ENCODE results near the gene MED15. TPM values are rescaled to one million over a fixed set of nuclear protein-coding genes. Genes with fewer than 3 reads are reported as not detected.

MED15 gene
- total and polyA plus RNA-seq, 10 of the 15 experiments (the other 5 are each of a cell fraction or from before 2014, with no cell fraction given), result 1.4 to 75.2 (median 26.9) TPM

- H4K20me1 ChIP-seq (ENCODE audit: control insufficient read depth, insufficient read depth), result peaks cover 13% of the 10 kb centered on the region
- BruUV-seq (replicated peaks), result no TSS peak
- POLR2A ChIA-PET, result interaction anchor here (0.6 kb wide), 1 partner anchor 1136 kb away, joined by 4 read pairs; no protein-coding TSS in a partner anchor
- peaks cover 17 to 23% of the 10 kb centered on the region in 2 experiments for H3K36me3 ChIP-seq (ENCODE audit: control insufficient read depth in 2 of 2, insufficient read depth in 2 of 2, low read length in 1 of 2)
- ATAC-seq (no peak), DNase-seq (ENCODE audit: low read depth, low spot score) (no peak), FAIRE-seq (no peak)
- SMC1A ChIA-PET (ENCODE audit: uncharacterized antibody, unreplicated experiment), result interaction anchor here (1.1 to 1.7 kb wide), 2 partner anchors 15 to 19 kb away, joined by 3 to 4 read pairs; partner anchors contain the start of gene MED15
- peaks cover 24% of the 10 kb centered on the region for H3K4me1 ChIP-seq (ENCODE audit: control insufficient read depth, insufficient read depth, low read length)
- H3K27ac ChIP-seq (ENCODE audit: control insufficient read depth, insufficient read depth), result no peak overlapping the region; the same call in 1 of the 2 replicates
- TF ChIP-seq NFIC (IDR thresholded peaks at IDR 0.05; ENCODE audit: low read depth, low read length) (no peak), ZBTB40 (IDR thresholded peaks at IDR 0.05; ENCODE audit: borderline replicate concordance) (no peak), SMC3 (IDR thresholded peaks at IDR 0.05; ENCODE audit: borderline replicate concordance, low read length) (no peak), SUZ12 (IDR thresholded peaks at IDR 0.05; ENCODE audit: unreplicated experiment) (no peak)
- WGBS (ENCODE audit: insufficient coverage, insufficient replicate concordance, low lambda C conversion rate, missing lambda C conversion rate), result 84% methylated on average over 6 of the region's 6 CpGs
- RAD21 ChIA-PET (ENCODE audit: unreplicated experiment), result no interaction called here
- in situ Hi-C loops (cut with MboI), result no loop called here
- no peak overlapping the region for H3K4me3 ChIP-seq
- H3K9ac ChIP-seq (ENCODE audit: control insufficient read depth, insufficient read depth, low read length), result no peak overlapping the region
- no peak overlapping the region for H2AFZ ChIP-seq (ENCODE audit: control insufficient read depth, low read depth, low read length)
- H3K79me2 ChIP-seq (ENCODE audit: control insufficient read depth, insufficient read depth, low read length), result peaks cover 77% of the 10 kb centered on the region
- CTCF ChIA-PET, result interaction anchor here (0.6 kb wide), 1 partner anchor 288 kb away, joined by 3 read pairs; no protein-coding TSS in a partner anchor
- H3K9me3 ChIP-seq (replicated peaks; ENCODE audit: control insufficient read depth, insufficient read depth, low read length), result no peaks in the 10 kb centered on the region
- no peaks in the 10 kb centered on the region for H3K27me3 ChIP-seq (replicated peaks in 1 of 2; ENCODE audit: control insufficient read depth in 2 of 2, insufficient read depth in 2 of 2, low read length in 1 of 2)
- H3K4me2 ChIP-seq (ENCODE audit: control insufficient read depth, insufficient read depth), result no peak overlapping the region
- intact Hi-C loops (cut with micrococcal nuclease; ENCODE audit: unreplicated experiment), result no loop called here
Measured at GRCh38 chr22:20526628-20527355, 19.4 kb downstream of the MED15 start.

All from GM12878 (cell line).